Natural killer cell treated with Interleukin-12 subunit alpha and Interleukin-12 subunit beta and Interleukin-15 and Interleukin-18, amount 100 ng/mL, for 72 hours (primary cell): Measurements from ENCODE around the gene PPP1R3G. TPM values are rescaled to one million over a fixed set of nuclear protein-coding genes. Genes with fewer than 3 reads are reported as not detected.

Source experiments
- ATAC-seq, 2 donors: fragments of 150-1000 bp; cut with Tn5 transposase in 1 of 2; sonication (Bioruptor Pico), chemical (Tn5 transposase) in 1 of 2; 2 replicates each; pipeline ENCODE4 v1.10.0; 2021
- DNase-seq: peaks from one replicate; pipeline ENCODE4 v3.0.0; 2022; ENCODE audit warnings: low spot score
- H3K27ac Mint-ChIP-seq, 2 donors: 1 replicate in 1 of 2; 2 replicates in 1 of 2; pipeline ENCODE4 v1.8.0; 2022; ENCODE audit warnings: mixed read lengths in 2 of 2, mild to moderate bottlenecking in 1 of 2, moderate library complexity in 1 of 2
- H3K27me3 Mint-ChIP-seq, 2 donors: 1 replicate in 1 of 2; 2 replicates in 1 of 2; pipeline ENCODE4 v1.8.0; 2022; ENCODE audit warnings: mixed read lengths in 2 of 2
- H3K36me3 Mint-ChIP-seq: one replicate; pipeline ENCODE4 v1.8.0; 2022; ENCODE audit warnings: mixed read lengths
- H3K4me1 Mint-ChIP-seq, 2 donors: 1 replicate in 1 of 2; 2 replicates in 1 of 2; pipeline ENCODE4 v1.8.0; 2022; ENCODE audit warnings: low read depth in 2 of 2, mixed read lengths in 2 of 2, mild to moderate bottlenecking in 1 of 2
- H3K4me3 Mint-ChIP-seq: one replicate; pipeline ENCODE4 v1.8.0; 2022; ENCODE audit warnings: mixed read lengths
- H3K9me3 Mint-ChIP-seq: 2 replicates; pipeline ENCODE4 v1.8.0; 2022; ENCODE audit warnings: mixed read lengths
- total RNA-seq, 2 donors: library from RNA; stranded (reverse); gene quantifications; one replicate each; pipeline ENCODE4 v1.2.3, GENCODE V29; 2022

Gene PPP1R3G
- under 1 TPM in 1 of 2 donors, not detected in 1; 0.05 TPM for total RNA-seq

DNA sequence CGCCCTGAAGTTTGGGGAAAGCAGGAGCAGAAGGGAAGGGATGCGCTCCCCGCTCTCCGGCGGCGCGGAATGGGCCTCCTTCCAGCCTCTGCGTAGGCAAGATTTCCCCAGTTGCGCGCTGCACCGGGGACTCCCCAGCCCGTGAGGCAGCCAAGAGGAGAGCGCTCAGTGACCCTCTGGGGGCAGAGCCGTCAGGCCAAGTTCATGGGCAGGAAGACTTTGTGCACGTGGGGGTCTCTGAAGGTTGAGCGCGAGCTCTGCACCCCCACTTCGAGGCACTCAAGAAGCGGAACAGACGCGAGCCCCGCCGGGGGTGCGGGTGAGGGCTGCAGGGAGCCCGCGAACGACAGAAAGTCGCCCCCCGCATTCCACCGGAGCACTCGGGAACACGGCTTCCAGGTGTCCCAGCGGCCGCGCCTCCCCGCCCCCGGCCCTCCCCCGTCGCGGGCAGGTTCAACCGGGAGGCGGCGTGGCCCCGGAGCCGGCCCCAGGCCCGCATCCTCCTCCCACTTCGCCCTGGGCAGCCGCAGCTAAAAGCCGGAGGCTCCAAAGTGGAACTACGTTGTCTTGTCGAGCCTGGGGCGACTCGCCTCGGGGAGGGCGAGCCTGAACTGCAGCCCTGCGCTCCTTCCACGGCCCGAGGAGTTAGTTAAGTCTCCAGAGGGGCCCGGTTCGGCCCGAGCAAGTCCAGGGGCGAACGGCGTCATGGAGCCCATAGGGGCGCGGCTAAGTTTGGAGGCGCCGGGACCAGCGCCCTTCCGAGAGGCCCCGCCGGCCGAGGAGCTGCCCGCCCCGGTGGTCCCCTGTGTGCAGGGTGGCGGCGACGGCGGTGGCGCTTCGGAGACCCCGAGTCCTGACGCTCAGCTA lies at the start of gene PPP1R3G:
Gene PPP1R3G, plus strand, starts transcription at position 561 of the 867 bp plus-strand sequence. Its CDS starts 145 bp downstream, at position 706.
- no peak within 1 kb of the TSS for H3K4me3 Mint-ChIP-seq
- no peaks in the 10 kb centered on the region for H3K36me3 Mint-ChIP-seq
- H3K9me3 Mint-ChIP-seq: no peaks in the 10 kb centered on the region
- H3K4me1 Mint-ChIP-seq: no peaks in the 10 kb centered on the region
- no peak within 1 kb of the TSS for H3K27ac Mint-ChIP-seq
- ATAC-seq (peak; percentile 5 to 21), DNase-seq (no peak)
- peaks cover 25 to 36% of the 10 kb centered on the region in 2 donors for H3K27me3 Mint-ChIP-seq

DNA sequence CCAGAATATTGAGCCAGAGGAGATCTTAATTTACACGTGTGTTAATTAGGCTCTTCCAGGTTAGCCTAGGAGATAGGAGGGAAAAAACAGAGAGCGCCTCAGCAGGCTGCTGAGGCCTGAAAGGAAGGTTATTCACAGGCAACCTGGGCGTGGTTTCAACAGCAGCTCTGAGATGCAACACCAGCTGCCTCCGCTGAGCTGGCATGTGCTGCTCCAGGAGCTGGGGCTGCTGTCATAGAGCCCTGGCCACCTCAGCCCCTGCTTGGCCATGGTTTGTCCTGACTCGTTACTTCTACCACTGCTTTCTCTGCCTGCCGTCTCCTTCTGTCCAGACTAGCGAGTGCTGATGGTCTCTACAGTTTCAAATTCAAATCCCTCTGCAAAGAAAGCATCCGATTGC lies 48.9 kb upstream of the PPP1R3G start:
- H3K27ac Mint-ChIP-seq: no peak overlapping the region
- H3K27me3 Mint-ChIP-seq: peaks cover 6% of the 10 kb centered on the region in 2 donors
- H3K9me3 Mint-ChIP-seq: no peaks in the 10 kb centered on the region
- DNase-seq: no peak
- H3K36me3 Mint-ChIP-seq: no peaks in the 10 kb centered on the region
- H3K4me1 Mint-ChIP-seq: no peaks in the 10 kb centered on the region
- no peak for ATAC-seq
- H3K4me3 Mint-ChIP-seq: no peak overlapping the region

DNA sequence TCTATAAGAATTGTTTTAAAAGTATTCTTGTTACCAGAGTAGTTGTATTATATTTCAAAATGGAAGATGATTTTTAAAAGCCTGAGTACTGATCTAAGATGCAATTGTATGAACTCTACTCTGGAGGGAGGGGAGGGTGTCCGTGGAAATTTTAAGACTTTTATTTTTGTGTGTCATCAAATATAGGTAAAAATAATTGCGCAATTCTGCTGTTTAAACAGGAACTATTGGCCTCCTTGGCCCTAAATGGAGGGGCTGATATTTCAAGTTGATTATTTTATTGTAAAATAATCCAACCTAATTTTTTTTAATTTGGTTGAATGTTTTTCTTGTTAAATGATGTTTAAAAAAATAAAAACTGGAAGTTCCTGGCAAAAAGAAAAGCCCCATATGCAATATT lies 43.2 kb upstream of the PPP1R3G start:
- DNase-seq (no peak), ATAC-seq (no peak)
- Mint-ChIP-seq H3K9me3 (no peaks in the 10 kb centered on the region), H3K4me1 (no peaks in the 10 kb centered on the region), H3K27ac (no peak overlapping the region), H3K36me3 (no peaks in the 10 kb centered on the region), H3K4me3 (no peak overlapping the region), H3K27me3 (no peaks in the 10 kb centered on the region)

DNA sequence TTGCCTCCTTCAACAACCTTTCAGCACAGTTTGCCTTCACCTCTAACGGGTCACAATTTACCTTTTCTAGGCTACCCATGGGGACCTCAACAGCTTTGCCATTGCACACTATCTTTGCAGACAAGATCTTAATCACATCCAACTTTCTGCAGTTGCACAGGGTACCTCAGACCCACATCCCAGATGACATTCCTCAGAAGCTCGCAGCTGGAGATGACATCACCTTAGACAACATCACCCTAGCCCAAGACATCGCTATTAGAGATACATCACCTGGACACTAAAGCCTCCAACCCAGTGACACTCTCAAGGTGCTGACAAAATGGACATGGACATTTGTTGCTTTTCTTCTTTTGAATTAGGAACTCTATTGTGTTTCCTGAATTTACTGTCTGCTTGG lies 42.7 kb upstream of the PPP1R3G start:
- ATAC-seq: no peak
- H3K27ac Mint-ChIP-seq: no peak overlapping the region
- no peaks in the 10 kb centered on the region for H3K9me3 Mint-ChIP-seq
- no peaks in the 10 kb centered on the region for H3K4me1 Mint-ChIP-seq
- H3K27me3 Mint-ChIP-seq: peaks cover 0 to 1% of the 10 kb centered on the region in 2 donors
- no peak for DNase-seq
- H3K4me3 Mint-ChIP-seq: no peak overlapping the region
- no peaks in the 10 kb centered on the region for H3K36me3 Mint-ChIP-seq

DNA sequence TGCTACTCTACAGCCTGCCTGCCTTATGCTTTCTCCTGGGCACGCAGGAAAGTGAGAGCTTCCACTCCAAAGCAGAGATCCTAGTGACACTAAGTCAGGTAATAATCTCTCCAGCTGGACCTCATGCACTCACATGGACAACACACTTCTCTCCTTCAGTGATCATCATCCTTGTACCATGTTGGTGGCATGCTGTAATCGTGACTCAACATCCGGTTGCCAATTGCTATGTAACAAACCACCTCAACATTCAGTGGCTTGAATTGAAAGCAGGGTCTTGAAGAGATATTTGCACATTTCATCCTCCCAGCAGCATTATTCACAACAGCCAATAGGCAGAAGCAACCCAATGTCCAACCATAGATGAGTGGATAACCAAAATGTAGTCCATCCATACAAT lies 40.3 kb upstream of the PPP1R3G start:
- Mint-ChIP-seq H3K27ac (no peak overlapping the region), H3K9me3 (peaks cover 4% of the 10 kb centered on the region)

DNA sequence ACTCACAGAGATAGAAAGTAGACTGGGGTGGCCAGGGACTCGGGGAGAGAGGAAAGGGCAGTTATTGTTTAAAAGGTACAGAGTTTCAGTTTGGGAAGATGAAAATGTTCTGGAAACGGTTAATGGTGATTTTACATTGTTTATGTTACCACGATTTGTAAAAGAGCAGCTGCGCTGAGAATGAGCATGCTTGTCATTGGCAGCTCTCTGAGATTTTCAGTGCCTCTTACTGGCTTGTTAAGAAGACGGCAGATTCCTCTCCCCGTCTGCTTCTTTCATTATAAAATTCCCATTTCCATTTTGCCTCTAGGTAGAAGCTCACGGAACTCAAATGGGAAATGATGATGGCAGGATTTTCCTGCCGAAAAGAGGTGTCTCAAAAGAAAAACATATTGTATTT lies 39.7 kb upstream of the PPP1R3G start:
- peaks cover 3 to 20% of the 10 kb centered on the region in 2 donors for H3K27me3 Mint-ChIP-seq
- peaks cover 4% of the 10 kb centered on the region for H3K9me3 Mint-ChIP-seq
- no peaks in the 10 kb centered on the region for H3K4me1 Mint-ChIP-seq
- H3K4me3 Mint-ChIP-seq: no peak overlapping the region
- no peak overlapping the region for H3K27ac Mint-ChIP-seq
- ATAC-seq: no peak
- DNase-seq: no peak
- peaks cover 6% of the 10 kb centered on the region for H3K36me3 Mint-ChIP-seq

More for the DNA sequence above, 40.3 kb upstream of the PPP1R3G start:
- DNase-seq (no peak), ATAC-seq (no peak)
- Mint-ChIP-seq H3K36me3 (peaks cover 6% of the 10 kb centered on the region), H3K27me3 (peaks cover 3 to 20% of the 10 kb centered on the region in 2 donors), H3K4me1 (no peaks in the 10 kb centered on the region), H3K4me3 (no peak overlapping the region)

DNA sequence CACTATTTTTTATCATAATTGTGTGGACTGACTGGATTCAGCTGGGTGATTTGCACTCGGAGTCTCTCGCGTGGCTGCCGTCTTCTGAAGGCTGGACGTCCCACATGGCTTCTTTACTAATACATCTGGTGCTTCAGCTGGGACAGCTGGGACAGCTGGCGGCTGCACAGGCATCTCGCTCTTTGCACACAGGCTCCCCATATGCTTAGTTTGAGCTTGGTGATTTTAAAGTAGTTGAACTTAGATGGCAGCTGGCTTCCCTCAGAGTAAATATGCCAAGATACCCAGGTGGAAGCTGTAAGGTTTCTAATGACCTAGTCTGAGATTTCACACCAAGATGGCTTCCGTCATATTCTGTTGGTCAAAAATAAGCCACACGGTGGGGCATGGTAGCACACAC lies 38.7 kb upstream of the PPP1R3G start:
- peaks cover 12% of the 10 kb centered on the region for H3K9me3 Mint-ChIP-seq
- H3K36me3 Mint-ChIP-seq: peaks cover 16% of the 10 kb centered on the region
- H3K4me1 Mint-ChIP-seq: no peaks in the 10 kb centered on the region
- no peak for ATAC-seq
- DNase-seq: no peak
- H3K27ac Mint-ChIP-seq: no peak overlapping the region
- H3K27me3 Mint-ChIP-seq: peaks cover 10 to 30% of the 10 kb centered on the region in 2 donors
- no peak overlapping the region for H3K4me3 Mint-ChIP-seq

DNA sequence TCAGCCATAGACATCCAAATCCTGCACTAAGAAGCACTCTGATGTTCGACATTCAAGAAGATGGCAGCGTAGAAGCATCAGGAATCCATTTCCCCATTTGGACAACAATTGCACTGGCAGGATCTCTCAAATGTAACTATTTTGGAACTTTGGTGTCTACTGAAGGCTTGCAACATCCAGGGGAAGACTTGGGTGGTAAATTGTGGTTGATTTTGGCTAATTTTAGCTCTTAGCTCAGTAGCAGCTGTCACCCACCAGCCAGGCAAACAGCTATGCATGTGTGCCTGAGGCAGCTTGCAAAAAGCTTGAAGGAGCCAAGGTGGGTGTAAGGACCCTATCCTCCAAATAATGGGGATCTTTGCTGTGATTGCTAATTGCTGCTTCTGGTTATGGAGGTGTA lies 35.1 kb upstream of the PPP1R3G start:
- peaks cover 18% of the 10 kb centered on the region for H3K36me3 Mint-ChIP-seq
- DNase-seq: no peak
- peaks cover 13 to 38% of the 10 kb centered on the region in 2 donors for H3K27me3 Mint-ChIP-seq
- ATAC-seq: no peak
- no peak overlapping the region for H3K27ac Mint-ChIP-seq
- H3K9me3 Mint-ChIP-seq: peaks cover 12% of the 10 kb centered on the region
- no peak overlapping the region for H3K4me3 Mint-ChIP-seq
- no peaks in the 10 kb centered on the region for H3K4me1 Mint-ChIP-seq

DNA sequence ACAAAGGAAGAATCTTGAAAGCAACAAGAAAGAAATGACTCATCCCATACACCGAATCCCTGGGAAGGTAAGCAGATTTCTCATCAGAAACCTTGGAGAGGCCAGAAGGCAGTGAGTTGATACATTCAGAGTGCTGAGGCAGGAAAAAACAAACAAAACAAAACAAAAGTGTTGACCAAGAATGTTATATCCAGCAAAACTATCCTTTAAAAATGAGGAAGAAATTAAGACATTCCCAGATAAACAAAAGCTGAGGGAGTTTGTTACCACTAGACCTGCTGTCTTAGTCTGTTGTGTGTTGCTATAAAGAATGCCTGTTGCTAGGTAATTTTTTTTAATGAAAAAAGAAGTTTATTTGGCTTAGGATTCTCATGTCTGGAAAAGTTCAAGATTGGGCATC lies 33.7 kb upstream of the PPP1R3G start:
- peaks cover 18% of the 10 kb centered on the region for H3K36me3 Mint-ChIP-seq

DNA sequence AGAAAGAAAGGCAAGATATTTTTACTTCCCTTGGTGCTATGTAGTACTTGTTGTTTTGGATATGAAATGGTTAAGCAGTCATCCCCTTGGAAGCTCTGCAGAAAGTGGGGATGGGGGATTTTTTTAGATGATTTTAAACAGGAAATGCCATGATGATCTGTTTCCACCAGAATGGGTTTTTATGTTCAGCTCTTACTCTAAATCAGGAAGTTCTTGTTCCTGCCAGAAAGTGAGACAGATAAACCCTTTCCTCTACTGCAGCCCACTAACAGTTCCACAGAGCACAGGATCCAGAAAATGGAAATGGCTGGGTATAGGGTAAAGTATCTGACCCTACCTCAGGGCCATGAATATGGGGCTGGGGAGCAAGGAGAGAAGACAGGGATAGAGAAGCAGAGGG lies 32.1 kb upstream of the PPP1R3G start:
- Mint-ChIP-seq H3K27ac (no peak overlapping the region), H3K36me3 (peaks cover 18% of the 10 kb centered on the region), H3K4me1 (no peaks in the 10 kb centered on the region), H3K27me3 (peaks cover 13 to 30% of the 10 kb centered on the region in 2 donors), H3K9me3 (peaks cover 12% of the 10 kb centered on the region), H3K4me3 (no peak overlapping the region)
- no peak for DNase-seq
- no peak for ATAC-seq

More for the DNA sequence above, 33.7 kb upstream of the PPP1R3G start:
- no peak for DNase-seq
- Mint-ChIP-seq H3K27ac (no peak overlapping the region), H3K4me1 (no peaks in the 10 kb centered on the region), H3K4me3 (no peak overlapping the region), H3K27me3 (peaks cover 13 to 38% of the 10 kb centered on the region in 2 donors), H3K9me3 (peaks cover 12% of the 10 kb centered on the region)
- no peak for ATAC-seq

DNA sequence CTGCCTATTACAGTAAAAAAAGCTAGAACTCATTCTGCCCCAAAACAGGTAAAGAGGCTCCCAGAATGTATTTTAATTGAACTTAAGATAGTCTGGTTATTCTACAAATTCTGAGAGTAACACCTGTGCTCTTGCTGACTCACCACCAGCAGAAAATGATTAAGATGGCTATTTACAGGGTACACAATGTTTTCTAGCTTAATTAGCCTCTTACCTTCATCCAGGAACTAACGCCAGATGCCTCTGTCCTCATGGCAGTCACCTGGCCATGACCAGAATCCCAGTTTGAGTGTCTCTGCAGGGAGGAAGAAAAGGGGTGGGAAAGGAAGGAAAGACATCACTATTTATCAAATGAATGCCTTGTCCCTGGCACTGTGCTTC lies 31.3 kb upstream of the PPP1R3G start:
- DNase-seq (no peak), ATAC-seq (no peak)
- Mint-ChIP-seq H3K36me3 (peaks cover 13% of the 10 kb centered on the region), H3K27me3 (peaks cover 15 to 30% of the 10 kb centered on the region in 2 donors), H3K9me3 (peaks cover 8% of the 10 kb centered on the region), H3K4me1 (no peaks in the 10 kb centered on the region), H3K4me3 (no peak overlapping the region), H3K27ac (no peak overlapping the region)

DNA sequence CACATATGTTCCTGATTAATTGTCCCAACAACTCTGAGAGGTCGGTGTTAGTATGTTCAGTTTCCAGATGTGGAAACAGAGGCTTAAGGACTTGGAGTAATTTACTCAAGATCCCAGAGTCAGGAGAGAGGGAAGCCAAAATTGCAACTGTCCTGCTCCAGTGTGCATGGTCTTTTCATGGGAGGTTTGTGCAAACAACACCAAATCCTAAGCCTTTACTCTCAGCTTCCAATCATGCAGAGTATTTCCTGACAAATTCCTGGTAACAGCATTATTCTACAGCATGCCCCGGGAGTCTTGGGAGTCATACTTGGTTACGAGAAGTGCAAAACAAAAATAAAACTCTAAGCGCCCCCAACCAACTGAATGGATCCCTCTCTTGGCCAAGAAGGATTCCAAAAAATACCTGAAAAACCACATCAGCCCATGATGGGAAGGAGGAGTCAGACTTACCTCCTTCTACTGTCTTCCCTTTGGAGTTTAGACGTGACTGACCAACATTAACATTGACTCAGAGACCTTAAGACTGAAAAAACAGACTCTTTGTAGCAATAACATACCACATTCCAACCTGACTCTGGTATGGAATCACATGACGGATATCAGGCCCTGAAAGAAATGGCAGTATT lies 30.8 kb upstream of the PPP1R3G start:
- Mint-ChIP-seq H3K9me3 (peaks cover 8% of the 10 kb centered on the region), H3K4me1 (no peaks in the 10 kb centered on the region), H3K4me3 (no peak overlapping the region), H3K27ac (no peak overlapping the region), H3K27me3 (peaks cover 15 to 30% of the 10 kb centered on the region in 2 donors), H3K36me3 (peaks cover 12% of the 10 kb centered on the region)
- no peak for ATAC-seq
- DNase-seq: no peak

DNA sequence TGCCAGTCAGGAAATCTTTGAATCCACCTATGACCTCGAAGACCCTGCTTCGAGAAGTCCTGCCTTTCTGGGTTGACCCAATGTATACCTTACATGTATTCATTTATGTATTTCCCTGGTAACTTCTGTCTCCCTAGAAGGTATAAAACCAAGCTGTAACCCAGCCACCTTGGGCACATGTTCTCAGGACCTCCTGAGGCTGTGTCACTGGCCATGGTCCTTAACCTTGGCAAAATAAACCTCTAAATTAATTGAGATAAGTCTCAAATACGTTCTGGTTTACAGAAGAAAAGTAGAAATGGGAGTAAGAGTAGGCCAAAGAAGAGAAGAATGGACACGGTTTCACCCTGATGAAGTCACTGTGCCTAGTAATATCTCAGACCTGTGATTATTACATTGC lies 30.0 kb upstream of the PPP1R3G start:
- ATAC-seq: no peak
- H3K36me3 Mint-ChIP-seq: peaks cover 12% of the 10 kb centered on the region
- peaks cover 18 to 35% of the 10 kb centered on the region in 2 donors for H3K27me3 Mint-ChIP-seq
- H3K27ac Mint-ChIP-seq: no peak overlapping the region
- no peaks in the 10 kb centered on the region for H3K4me1 Mint-ChIP-seq
- no peak overlapping the region for H3K4me3 Mint-ChIP-seq
- DNase-seq: no peak
- H3K9me3 Mint-ChIP-seq: peaks cover 8% of the 10 kb centered on the region

DNA sequence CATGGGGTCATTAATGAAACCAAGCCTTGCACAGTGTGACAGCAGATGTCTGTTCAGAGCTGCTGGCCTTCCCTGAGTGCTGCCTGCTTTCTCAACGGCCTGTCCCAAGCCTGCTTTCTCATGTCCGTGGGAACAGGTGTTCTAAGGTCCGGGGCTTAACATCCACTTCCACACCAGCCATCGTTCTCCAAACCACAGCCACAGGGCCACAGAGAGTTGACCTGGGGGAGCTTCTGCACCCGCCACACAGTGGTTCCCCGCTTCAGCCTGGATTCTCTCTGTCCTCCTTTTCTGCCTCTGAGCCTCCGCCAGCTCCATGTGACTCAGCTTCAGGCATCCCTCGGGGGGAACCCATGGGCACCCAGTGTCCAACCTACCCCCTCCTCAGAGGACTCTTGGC lies 26.9 kb upstream of the PPP1R3G start:
- H3K4me3 Mint-ChIP-seq: no peak overlapping the region
- DNase-seq (no peak), ATAC-seq (no peak)
- no peaks in the 10 kb centered on the region for H3K4me1 Mint-ChIP-seq
- H3K36me3 Mint-ChIP-seq: no peaks in the 10 kb centered on the region
- H3K27me3 Mint-ChIP-seq: peaks cover 8 to 20% of the 10 kb centered on the region in 2 donors
- no peak overlapping the region for H3K27ac Mint-ChIP-seq
- H3K9me3 Mint-ChIP-seq: no peaks in the 10 kb centered on the region
